22Rv1 (cell line): ENCODE results near the gene MYO18B.

Experiments
- ZFX ChIP-seq: fragments of 450-650 bp; IDR thresholded peaks from 2 replicates; pipeline ENCODE4 v1.6.1; 2017; ENCODE audit warnings: antibody characterized with exemption, borderline replicate concordance
- TF ChIP-seq, protein P1 (sequence below): fragments of 450-650 bp; IDR thresholded peaks from 2 replicates; pipeline ENCODE4 v1.5.1; 2017; ENCODE audit warnings: mild to moderate bottlenecking

DNA sequence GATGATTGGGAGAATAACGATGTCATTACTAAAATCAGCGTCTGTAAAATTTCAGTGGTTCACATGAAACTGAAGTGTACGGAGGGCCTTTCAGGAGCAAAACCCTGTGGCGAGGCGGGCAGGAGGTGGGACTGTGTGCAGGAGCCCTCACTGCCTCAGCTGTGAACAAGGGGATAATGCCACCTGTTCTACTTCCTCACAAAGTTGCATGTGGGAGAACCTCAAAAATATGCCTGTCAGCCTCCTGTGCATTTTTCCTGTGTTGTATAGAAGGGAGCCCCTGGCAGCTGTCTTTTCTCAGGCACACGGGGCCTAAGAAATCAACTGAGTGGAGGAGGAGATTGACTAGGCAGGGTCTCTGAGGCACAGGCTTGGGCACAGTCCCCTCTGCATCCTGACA is 43.0 kb upstream of the MYO18B start:
- TF ChIP-seq, protein P1, sequence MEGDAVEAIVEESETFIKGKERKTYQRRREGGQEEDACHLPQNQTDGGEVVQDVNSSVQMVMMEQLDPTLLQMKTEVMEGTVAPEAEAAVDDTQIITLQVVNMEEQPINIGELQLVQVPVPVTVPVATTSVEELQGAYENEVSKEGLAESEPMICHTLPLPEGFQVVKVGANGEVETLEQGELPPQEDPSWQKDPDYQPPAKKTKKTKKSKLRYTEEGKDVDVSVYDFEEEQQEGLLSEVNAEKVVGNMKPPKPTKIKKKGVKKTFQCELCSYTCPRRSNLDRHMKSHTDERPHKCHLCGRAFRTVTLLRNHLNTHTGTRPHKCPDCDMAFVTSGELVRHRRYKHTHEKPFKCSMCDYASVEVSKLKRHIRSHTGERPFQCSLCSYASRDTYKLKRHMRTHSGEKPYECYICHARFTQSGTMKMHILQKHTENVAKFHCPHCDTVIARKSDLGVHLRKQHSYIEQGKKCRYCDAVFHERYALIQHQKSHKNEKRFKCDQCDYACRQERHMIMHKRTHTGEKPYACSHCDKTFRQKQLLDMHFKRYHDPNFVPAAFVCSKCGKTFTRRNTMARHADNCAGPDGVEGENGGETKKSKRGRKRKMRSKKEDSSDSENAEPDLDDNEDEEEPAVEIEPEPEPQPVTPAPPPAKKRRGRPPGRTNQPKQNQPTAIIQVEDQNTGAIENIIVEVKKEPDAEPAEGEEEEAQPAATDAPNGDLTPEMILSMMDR, result no peak
- TF ChIP-seq ZFX, result no peak
